ENCODE data around the gene RPS3A. TPM values are rescaled to one million over a fixed set of nuclear protein-coding genes. Genes with fewer than 3 reads are reported as not detected.
"Not testable (repeated sequence)": the region's sequence is repeated elsewhere in the genome, so short reads cannot be mapped to it uniquely, and the experiment has no call there.

RPS3A gene
- total RNA-seq, 4 donors from 2014 or later: 2,495 to 3,475 (median 3,045) TPM

DNA sequence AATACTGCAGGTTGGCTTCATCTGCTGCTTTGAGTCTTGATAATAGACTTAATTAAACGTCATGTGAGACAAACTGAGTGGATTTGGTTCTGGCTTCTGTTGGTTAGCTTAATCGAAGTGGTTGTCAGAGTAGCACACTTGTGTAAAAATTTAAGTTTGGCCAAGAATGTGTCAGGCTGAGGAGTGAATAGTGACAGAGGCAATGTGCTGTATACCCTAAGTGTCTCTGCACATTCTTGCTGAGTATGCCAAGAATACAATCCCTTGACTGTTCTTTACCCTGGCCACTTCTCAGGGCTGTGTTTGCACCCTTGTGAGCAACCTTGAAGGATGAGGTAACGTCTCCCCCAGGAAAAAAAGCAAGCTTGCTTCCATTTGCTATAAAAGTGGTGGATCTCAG, 14.9 kb downstream of the RPS3A start:
- TF ChIP-seq, protein P1, sequence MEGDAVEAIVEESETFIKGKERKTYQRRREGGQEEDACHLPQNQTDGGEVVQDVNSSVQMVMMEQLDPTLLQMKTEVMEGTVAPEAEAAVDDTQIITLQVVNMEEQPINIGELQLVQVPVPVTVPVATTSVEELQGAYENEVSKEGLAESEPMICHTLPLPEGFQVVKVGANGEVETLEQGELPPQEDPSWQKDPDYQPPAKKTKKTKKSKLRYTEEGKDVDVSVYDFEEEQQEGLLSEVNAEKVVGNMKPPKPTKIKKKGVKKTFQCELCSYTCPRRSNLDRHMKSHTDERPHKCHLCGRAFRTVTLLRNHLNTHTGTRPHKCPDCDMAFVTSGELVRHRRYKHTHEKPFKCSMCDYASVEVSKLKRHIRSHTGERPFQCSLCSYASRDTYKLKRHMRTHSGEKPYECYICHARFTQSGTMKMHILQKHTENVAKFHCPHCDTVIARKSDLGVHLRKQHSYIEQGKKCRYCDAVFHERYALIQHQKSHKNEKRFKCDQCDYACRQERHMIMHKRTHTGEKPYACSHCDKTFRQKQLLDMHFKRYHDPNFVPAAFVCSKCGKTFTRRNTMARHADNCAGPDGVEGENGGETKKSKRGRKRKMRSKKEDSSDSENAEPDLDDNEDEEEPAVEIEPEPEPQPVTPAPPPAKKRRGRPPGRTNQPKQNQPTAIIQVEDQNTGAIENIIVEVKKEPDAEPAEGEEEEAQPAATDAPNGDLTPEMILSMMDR (IDR thresholded peaks at IDR 0.05): no peak
- no peak for ATAC-seq (ENCODE audit: low FRiP score)
- DNase-seq (ENCODE audit: low spot score): no peak

DNA sequence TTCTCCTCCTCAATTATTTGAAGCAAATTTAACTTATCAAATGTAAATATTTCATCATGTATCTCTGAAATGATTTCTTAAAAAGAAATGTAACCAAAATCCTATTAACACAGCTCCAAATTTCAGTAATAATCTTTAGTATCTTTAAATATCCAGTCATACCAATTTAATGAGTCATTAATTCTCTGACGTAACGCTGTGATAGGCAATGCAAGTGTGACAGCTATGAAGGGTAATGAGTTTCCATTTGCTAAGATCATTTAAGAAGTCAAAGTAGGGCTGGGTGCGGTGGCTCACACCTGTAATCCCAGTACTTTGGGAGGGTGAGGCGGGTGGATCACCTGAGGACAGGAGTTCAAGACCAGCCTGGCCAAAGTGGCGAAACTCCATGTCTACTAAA, 15.6 kb downstream of the RPS3A start:
- ATAC-seq (ENCODE audit: low FRiP score): no peak
- TF ChIP-seq, protein P1 (IDR thresholded peaks at IDR 0.05): no peak

DNA sequence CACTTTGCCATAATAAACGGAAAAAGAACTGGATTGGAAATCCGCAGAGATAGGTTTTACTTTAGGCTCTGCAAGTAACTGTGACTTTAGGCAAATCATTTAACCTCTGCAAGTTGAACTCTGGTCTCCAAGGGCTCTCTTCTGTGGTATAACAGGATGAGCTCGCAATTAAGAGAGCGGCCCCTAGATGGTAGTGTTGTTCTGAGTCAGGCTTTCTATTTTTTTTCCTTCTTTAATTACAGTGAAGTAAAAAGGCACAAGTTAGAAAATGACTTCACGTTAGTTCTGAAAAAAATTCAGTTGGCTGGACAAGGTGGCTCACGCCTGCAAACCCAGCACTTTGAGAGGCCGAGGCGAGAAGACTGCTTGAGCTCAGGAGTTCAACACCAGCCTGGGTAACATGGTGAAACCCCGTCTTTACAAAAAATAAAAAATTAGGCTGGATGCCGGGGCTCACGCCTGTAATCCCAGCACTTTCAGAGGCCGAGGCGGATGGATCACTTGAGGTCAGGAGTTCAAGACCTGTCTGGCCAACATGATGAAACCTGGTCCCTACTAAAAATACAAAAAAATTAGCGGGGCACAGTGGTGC, 18.0 kb downstream of the RPS3A start:
- DNase-seq (ENCODE audit: low spot score) (peak; percentile 38), ATAC-seq (ENCODE audit: low FRiP score) (peak; percentile 88)
- TF ChIP-seq, protein P1 (IDR thresholded peaks at IDR 0.05): no peak

More for the DNA sequence above, 15.6 kb downstream of the RPS3A start:
- DNase-seq (ENCODE audit: low spot score): no peak

DNA sequence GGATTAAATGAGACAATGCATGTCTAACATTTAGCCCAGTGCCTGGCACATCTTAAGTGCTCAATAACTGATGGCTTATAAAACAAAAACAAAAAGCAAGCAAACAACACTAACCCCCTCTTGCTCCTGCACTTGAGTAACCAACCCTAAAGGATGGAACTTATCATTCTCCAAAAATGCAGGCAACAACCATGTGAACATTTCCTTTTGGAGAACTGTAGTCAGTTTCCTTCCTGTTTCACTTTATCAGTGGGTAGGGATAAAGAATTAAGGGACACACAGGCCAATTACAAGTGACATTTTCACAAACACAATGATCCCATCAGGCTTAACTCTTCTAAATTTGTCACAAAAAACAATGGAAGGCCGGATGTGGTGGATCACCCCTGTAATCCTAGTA, 30.4 kb downstream of the RPS3A start:
- ATAC-seq (ENCODE audit: low FRiP score) (no peak), DNase-seq (ENCODE audit: low spot score) (no peak)
- TF ChIP-seq, protein P1 (IDR thresholded peaks at IDR 0.05): no peak

DNA sequence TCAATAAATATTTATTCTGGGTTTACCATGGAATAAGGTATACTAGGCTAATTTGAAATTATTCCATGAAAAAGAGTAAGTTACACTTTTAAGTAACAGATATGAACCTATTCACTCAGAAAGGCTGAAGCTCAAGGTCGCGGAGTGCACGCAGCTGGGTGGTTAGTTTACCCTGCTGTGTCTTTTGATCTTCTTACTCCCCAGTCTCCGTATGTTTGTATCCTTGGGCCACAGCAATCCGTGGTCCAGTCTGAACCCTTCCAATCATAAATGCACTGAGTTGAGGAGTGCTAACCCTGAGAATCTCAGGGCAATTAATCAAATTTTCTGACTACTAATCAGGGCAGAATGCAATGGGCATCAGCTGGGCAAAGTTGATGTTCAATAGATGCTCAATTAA, 33.9 kb downstream of the RPS3A start:
- ATAC-seq (ENCODE audit: low FRiP score) (no peak), DNase-seq (ENCODE audit: low spot score) (no peak)
- TF ChIP-seq, protein P1 (IDR thresholded peaks at IDR 0.05): no peak

DNA sequence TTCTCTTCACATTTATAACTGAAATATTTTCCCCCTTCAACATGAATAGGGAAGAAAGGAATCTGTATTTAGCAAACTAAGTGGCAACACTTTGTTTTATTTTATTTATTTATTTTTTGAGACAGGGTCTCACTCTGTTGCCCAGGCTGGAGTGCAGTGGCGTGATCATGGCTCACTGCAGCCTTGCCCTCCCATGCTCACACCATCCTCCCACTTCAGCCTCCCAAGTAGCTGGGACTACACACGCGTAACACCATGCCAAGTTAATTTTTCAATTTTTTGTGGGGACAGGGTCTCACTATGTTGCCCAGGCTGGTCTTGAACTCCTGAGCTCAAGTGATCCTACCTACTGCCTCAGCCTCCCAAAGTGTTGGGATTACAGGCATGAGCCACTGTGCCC, 36.6 kb downstream of the RPS3A start:
- DNase-seq (ENCODE audit: low spot score); ATAC-seq (ENCODE audit: low FRiP score): not testable (repeated sequence)

DNA sequence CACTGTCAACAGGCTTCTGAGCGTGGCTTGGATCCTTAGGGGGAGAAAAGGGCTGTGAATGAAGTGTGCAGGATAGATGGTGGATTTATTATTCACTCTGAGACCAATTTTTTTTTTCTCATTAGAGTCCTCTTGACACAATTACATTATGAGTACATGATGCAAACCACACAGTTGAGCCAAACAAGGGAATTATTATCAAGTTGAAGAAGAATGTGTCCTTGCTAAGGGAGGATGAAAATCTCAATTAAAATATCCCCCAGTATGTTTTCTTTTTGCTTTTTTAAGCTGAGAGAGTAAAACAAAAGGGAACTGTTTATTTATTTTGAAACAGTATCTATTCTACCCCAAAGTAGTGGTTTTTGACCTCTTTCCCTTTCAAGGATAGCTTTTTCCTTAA, 40.4 kb downstream of the RPS3A start:
- no peak for DNase-seq (ENCODE audit: low spot score)
- no peak for ATAC-seq (ENCODE audit: low FRiP score)
- TF ChIP-seq, protein P1 (IDR thresholded peaks at IDR 0.05): no peak
